NCI-H1417 (cell line): ENCODE measurements around the gene HACD2.
"Not testable (repeated sequence)": the region's sequence is repeated elsewhere in the genome, so short reads cannot be mapped to it uniquely, and the experiment has no call there.

Experiments used
- DNase-seq, 3 experiments: peaks; one replicate each; lab custom pipeline; 2025; lab: John Stamatoyannopoulos, UW

The HACD2 gene

GRCh38 chr3:123524981-123525380, 59.9 kb downstream of the HACD2 start:
- no peak for DNase-seq

- no peak for DNase-seq
These were observed 61.8 kb downstream of the HACD2 start for GRCh38 chr3:123523023-123523412.

- no peak for DNase-seq
These were observed 62.4 kb downstream of the HACD2 start for GRCh38 chr3:123522320-123523022.

DNA sequence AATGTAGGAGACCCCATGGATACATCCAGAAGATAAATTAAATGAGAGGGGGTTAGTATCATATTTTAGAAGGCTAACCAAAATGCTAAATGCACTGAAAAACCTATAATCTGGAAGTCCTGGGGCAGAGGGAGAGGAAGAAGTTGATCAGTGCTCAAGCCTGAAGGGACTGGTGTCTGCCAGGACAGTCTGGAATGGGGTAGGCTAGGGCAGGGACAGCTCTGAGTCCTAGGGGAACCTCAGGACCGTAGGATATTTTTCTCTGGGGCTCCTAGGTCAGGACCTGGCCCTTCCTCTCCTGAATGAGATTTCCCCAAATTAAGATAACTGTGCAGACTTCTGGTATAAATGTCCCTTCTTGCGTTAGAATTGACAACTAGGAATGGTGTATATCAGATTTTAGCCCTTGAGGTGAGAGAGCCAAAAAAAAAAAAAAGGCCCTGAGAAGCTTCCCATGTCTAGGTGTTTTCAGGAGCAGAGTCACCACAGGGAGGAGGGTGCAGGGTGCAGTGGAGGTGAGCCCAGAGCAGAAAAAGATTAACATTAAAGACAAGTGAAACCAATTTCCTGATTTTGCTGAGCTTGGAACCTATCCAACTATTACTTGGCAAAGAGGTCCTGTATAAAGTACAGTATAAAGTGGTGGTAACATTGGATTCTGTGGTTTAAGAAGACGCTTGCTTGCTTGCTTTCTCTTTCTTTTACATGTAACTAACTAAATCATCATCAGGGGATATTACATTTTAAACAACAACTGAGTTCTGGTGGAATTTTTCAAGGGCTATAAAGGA, 63.5 kb downstream of the HACD2 start:
- no peak for DNase-seq

DNA sequence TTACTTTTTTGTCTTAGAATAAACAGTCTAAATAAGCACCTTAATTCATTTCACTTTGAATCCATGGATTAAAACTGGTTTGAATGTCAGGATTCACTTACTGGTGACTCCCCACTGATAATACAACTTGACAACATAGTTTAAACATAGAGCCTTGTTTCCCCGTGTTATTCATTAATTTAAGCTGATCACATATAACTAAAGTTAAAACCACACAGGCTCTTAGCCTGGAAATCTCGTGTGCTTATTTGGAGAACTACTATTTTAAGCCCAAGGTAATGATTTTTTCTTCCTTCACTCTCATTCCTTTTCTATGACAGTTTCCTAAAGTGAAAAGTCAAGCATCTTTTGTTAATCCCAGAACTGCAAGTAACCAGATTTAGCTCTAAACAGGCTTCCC, 64.2 kb downstream of the HACD2 start:
- DNase-seq: no peak

DNA sequence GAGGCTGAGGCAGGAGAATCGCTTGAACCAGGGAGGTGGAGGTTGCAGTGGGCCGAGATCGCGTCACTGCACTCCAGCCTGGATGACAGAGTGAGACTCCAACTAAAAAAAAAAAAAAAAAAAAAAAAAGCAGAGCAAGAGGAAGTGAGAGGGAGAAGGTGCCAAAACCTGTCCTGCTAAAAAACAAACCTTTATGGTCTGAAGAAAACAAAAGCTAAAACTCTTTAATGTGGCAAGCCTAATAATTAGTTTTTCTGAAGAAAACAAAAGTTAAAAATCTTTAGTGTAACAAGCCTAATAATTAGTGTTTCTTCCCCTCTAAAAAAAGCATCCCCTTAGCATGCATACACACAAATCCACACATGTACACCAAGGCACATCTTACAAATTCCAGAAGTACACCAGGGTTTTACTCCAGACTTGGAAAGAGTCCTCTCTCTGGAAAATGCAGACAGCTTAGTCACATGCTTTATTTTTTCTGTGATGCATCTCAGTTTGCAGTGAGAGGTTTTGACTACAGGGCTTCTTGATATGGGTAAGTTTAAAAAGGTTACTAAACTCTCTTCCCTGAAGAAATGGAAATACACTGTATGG, 65.9 kb downstream of the HACD2 start:
- no peak for DNase-seq

GRCh38 chr3:123511726-123512125, 73.1 kb downstream of the HACD2 start:
- DNase-seq: no peak

GRCh38 chr3:123511084-123511483, 73.8 kb downstream of the HACD2 start:
- no peak for DNase-seq

GRCh38 chr3:123508178-123508577, 76.7 kb downstream of the HACD2 start:
- DNase-seq: no peak

DNA sequence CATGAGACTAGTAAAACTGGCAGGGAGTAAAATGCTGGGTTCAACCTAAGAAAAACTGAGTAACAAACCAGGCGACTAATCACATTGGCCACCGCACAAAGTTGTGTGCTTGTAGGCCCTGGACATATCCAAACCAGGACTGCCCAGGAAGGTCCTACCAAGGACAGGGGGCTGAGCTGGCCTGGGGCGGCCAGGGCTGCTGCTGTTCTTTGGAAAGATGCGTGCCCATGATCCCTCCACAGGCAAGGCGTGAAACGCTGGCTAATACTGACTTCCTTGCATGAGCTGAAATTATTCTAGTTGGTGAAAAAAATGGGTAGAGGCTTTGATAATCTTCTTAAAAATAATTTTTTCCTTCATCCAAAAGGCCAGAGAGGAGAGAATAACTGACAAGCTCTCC, 79.0 kb downstream of the HACD2 start:
- no peak for DNase-seq

- no peak for DNase-seq
These were observed 81.7 kb downstream of the HACD2 start for GRCh38 chr3:123503203-123503602.

DNA sequence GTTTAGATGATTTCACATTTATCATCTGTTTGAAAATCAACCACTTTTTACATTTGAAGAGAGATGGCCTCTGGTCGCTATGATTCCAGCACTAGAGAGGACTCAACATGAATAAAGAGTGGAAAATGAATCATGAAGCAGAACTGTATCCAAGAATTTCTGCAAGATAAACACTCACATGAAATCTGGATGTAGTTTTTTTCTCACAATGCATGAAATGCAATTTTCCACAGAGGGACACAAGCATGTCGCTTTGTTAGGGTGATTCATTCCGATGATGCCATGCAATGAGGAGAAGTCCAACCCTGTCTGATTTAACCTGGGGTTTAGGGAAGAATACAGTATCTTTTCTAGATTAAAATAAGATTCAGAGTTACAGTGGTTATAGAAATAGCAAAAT, 85.5 kb downstream of the HACD2 start:
- no peak for DNase-seq

- no peak for DNase-seq
These were observed 86.1 kb downstream of the HACD2 start for GRCh38 chr3:123498761-123499160.

DNA sequence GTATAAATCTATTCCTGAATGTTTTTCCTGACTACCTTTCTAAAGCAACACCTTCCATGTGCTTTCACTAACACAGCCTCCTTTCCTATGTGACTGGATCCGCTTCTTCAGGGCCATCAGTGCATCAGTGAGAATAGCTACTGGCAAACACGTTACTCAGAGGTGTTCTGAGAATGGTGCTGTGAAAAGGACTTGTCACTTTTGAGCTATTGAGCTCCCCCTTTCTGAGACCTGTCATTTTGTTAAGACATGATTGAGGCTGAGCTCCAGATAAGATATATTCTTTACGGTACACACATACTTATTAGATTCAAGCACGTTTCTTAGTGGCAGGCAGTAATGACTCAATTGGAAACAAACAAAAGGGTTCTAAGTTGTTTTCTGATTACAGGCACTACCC, 90.9 kb downstream of the HACD2 start:
- DNase-seq: no peak

DNA sequence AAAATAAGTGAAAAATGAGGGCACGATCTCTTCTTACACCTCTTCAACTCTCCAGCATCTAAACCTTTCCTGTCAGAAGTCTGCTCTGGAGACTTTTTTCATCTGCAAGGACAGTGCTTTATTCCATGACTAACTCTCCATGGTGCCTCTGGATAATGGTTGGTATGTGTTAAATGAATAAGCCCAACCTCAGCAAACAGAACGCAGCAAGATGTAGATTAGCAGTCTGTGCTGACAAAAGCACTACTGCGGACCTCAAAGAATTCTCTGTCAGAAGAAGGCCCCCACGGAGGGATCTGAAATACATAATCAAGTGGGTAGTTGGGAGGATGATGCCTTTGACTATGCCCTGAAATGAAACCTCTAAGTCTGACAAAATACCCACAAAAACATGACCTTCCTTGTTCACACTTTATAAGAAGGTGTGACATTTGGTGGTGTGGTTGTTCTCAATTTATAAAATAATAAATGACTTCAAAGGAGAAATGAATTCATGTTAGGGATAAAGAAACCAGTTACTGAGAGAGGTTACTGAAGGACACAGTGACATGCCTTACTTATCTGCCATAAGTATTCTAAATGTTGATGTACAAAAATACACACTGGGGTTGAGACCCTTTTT, 92.8 kb downstream of the HACD2 start:
- DNase-seq: peak in 2 of 3 experiments; percentile 34 to 80

DNA sequence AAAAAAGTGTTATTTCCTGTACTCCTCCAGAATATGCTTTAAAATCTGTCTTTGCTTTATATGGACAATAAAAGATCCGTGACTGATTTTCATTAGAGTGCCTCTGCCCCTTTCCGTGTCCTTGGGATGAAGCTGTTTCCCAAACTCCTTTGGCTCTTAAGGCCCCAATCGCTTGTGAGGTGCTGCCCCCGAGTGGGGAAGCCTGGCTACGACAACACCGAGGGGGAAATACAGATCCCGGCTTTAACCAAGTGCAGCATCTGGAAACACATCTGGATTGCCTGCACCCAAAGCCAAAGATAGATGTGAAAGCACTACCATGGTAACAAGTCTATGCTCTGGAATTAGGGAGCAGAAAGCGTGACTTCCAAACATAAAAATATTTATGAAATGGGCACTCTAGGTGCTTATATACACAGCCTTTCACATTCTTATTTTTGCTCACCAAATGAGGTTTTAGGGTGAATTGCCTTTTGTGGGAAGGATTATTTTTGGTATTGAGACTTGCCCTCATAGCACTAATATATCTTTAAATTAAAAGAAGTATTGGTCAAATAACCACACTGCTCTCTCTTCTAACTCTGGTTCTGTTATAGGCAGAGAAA, 95.4 kb downstream of the HACD2 start:
- DNase-seq: peak; percentile 49 to 78 (median 50)

DNA sequence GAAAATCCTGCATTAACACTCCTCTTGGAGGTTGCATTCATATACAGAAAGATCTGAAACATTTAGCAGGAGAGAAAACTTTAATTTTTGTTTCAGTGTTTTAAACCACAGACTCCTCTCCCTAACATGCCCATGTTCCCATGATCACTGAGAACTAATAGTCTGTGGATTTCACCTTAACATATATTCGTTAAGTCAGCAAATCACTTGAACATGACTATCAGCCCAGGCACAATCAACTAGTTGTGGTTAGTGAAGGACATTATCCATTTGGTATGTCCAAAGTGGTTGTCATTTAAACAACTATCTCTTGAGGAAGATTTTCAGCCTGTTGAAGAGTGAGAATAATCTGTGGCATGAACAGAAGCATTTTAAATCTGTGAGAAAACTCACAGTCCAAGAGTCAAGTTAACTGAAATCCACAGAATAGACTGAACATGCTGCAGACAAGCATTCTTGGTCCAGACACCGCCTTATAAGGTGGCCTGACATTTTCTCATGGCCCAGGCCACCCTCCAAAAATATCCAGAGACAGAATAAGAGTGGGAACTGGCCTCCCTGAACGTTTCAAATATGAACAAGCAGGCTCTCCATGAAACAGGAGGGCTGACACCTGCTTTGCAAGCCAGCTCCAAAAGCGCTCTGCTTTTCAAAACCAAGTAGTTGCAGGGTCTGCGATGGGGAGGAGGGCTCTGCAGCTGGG, 96.1 kb downstream of the HACD2 start:
- no peak for DNase-seq

DNA sequence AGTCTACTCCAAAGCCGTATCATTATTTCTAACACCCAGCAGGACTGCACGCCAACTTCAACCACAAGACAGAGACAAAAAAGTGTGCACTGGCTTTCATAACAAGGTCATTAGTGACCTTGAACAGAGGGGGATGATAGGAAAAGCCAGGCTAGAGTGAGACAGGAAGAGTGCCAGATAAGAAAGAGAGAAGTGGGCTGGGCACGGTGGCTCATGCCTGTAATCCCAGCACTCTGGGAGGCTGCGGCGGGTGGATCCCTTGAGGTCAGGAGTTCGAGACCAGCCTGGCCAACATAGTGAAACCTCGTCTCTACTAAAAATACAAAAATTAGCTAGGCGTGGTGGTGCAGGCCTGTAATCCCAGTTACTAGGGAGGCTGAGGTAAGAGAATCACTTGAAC, 97.8 kb downstream of the HACD2 start:
- not testable (repeated sequence) for DNase-seq

GRCh38 chr3:123486460-123486859, 98.4 kb downstream of the HACD2 start:
- no peak for DNase-seq

- no peak for DNase-seq
These were observed 99.3 kb downstream of the HACD2 start for GRCh38 chr3:123485551-123485950.

DNA sequence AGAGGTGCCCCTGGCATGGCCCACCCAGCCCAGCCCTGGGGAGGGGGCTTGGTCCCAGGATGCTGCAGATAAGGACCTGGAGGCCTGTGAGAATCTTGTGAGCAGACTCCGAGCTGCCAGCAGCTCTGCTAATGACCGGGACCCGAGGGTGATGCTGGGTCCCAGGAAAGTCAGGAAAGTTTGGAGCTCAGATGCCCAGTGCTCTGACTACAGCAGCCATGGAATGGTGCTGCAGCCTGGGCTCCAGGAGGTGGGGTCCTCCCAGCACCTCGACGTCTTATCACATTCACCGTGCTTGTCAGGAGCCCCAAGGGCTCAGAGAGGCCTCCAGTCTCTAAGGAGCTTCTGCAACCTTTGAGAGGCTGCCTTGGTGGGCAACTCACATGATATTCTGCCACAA, 101.7 kb downstream of the HACD2 start:
- no peak for DNase-seq
